ENCODE results near the gene SLC30A2. TPM values are rescaled to one million over a fixed set of nuclear protein-coding genes. Genes with fewer than 3 reads are reported as not detected.
A peak's percentile ranks its signal among the peaks of the same experiment; 100 is the strongest.

Gene SLC30A2
- total and polyA plus RNA-seq, 9 of the 15 experiments (the other 6 are each of a cell fraction or from before 2014, with no cell fraction given), result 0.01 to 0.18 (median 0.06) TPM; not detected in 3

DNA sequence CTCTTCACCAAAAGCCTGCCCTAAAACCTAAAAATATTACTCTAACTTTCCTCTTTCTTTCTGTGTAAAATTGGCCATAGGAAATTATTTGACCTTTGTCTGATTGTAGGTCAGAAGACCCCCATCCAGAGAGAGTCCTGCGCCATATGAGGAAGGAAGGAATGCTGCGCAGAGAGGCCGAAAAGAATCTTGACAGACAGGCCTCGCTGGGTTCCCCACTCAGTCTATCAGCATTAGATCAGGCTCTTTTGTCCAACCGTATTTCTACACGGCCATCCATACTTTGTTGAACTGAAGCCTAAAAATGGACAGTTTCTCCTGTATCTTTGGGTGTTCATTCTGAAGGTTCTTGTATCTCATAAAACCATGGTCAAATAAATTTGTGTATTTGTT is 4.3 kb upstream of the SLC30A2 start (continued):
- TF ChIP-seq, protein P1, sequence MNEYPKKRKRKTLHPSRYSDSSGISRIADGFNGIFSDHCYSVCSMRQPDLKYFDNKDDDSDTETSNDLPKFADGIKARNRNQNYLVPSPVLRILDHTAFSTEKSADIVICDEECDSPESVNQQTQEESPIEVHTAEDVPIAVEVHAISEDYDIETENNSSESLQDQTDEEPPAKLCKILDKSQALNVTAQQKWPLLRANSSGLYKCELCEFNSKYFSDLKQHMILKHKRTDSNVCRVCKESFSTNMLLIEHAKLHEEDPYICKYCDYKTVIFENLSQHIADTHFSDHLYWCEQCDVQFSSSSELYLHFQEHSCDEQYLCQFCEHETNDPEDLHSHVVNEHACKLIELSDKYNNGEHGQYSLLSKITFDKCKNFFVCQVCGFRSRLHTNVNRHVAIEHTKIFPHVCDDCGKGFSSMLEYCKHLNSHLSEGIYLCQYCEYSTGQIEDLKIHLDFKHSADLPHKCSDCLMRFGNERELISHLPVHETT (CRISPR knock-in tag; conservative IDR thresholded peaks at IDR 0.05 in 1 of 2, IDR thresholded peaks at IDR 0.05 in 1 of 2), result peak in 1 of 2 experiments; percentile 6; a peak in 1 of 4 replicates
- TF ChIP-seq SMC3 (conservative IDR thresholded peaks at IDR 0.05; ENCODE audit: insufficient read depth, low read depth, low read length) (no peak), TCF7L2 (IDR thresholded peaks at IDR 0.05; ENCODE audit: low read depth, low read length) (no peak), ZNF584 (CRISPR knock-in tag; IDR thresholded peaks at IDR 0.05; ENCODE audit: low read depth) (peak; percentile 20; the same call in 1 of the 2 replicates), MEF2D (tag; conservative IDR thresholded peaks at IDR 0.05; ENCODE audit: low read depth) (0 out of 2 replicates have a peak, but pooled peaks have one; percentile 7), RBM14 (IDR thresholded peaks at IDR 0.05; ENCODE audit: borderline replicate concordance, insufficient read depth, low read depth, low read length) (no peak), CXXC5 (CRISPR knock-in tag; IDR thresholded peaks at IDR 0.05) (0 out of 2 replicates have a peak, but pooled peaks have one; percentile 1), DMBX1 (CRISPR knock-in tag; IDR thresholded peaks at IDR 0.05; ENCODE audit: borderline replicate concordance) (0 out of 2 replicates have a peak, but pooled peaks have one; percentile 2), ZNF740 (CRISPR knock-in tag; IDR thresholded peaks at IDR 0.05) (no peak), ZNF740 (tag; IDR thresholded peaks at IDR 0.05) (peak in 1 of 2 experiments; percentile 20; a peak in 1 of 4 replicates)
- TF ChIP-seq, protein P2, sequence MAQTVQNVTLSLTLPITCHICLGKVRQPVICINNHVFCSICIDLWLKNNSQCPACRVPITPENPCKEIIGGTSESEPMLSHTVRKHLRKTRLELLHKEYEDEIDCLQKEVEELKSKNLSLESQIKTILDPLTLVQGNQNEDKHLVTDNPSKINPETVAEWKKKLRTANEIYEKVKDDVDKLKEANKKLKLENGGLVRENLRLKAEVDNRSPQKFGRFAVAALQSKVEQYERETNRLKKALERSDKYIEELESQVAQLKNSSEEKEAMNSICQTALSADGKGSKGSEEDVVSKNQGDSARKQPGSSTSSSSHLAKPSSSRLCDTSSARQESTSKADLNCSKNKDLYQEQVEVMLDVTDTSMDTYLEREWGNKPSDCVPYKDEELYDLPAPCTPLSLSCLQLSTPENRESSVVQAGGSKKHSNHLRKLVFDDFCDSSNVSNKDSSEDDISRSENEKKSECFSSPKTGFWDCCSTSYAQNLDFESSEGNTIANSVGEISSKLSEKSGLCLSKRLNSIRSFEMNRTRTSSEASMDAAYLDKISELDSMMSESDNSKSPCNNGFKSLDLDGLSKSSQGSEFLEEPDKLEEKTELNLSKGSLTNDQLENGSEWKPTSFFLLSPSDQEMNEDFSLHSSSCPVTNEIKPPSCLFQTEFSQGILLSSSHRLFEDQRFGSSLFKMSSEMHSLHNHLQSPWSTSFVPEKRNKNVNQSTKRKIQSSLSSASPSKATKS (CRISPR knock-in tag; IDR thresholded peaks at IDR 0.05), result 0 out of 2 replicates have a peak, but pooled peaks have one; percentile 5
- TF ChIP-seq, protein P3, sequence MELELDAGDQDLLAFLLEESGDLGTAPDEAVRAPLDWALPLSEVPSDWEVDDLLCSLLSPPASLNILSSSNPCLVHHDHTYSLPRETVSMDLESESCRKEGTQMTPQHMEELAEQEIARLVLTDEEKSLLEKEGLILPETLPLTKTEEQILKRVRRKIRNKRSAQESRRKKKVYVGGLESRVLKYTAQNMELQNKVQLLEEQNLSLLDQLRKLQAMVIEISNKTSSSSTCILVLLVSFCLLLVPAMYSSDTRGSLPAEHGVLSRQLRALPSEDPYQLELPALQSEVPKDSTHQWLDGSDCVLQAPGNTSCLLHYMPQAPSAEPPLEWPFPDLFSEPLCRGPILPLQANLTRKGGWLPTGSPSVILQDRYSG (tag; conservative IDR thresholded peaks at IDR 0.05; ENCODE audit: low read depth), result peak; percentile 52; the same call in 1 of the 2 replicates
- TF ChIP-seq, protein P4, sequence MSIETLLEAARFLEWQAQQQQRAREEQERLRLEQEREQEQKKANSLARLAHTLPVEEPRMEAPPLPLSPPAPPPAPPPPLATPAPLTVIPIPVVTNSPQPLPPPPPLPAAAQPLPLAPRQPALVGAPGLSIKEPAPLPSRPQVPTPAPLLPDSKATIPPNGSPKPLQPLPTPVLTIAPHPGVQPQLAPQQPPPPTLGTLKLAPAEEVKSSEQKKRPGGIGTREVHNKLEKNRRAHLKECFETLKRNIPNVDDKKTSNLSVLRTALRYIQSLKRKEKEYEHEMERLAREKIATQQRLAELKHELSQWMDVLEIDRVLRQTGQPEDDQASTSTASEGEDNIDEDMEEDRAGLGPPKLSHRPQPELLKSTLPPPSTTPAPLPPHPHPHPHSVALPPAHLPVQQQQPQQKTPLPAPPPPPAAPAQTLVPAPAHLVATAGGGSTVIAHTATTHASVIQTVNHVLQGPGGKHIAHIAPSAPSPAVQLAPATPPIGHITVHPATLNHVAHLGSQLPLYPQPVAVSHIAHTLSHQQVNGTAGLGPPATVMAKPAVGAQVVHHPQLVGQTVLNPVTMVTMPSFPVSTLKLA (conservative IDR thresholded peaks at IDR 0.05), result 0 out of 4 replicates have a peak, but pooled peaks of 1 of the 2 experiments have one; percentile 10
- TF ChIP-seq, protein P5, sequence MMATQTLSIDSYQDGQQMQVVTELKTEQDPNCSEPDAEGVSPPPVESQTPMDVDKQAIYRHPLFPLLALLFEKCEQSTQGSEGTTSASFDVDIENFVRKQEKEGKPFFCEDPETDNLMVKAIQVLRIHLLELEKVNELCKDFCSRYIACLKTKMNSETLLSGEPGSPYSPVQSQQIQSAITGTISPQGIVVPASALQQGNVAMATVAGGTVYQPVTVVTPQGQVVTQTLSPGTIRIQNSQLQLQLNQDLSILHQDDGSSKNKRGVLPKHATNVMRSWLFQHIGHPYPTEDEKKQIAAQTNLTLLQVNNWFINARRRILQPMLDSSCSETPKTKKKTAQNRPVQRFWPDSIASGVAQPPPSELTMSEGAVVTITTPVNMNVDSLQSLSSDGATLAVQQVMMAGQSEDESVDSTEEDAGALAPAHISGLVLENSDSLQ (IDR thresholded peaks at IDR 0.05), result peak; percentile 63
